ENCODE results near the gene BRD1.

- TF ChIP-seq, protein P1, sequence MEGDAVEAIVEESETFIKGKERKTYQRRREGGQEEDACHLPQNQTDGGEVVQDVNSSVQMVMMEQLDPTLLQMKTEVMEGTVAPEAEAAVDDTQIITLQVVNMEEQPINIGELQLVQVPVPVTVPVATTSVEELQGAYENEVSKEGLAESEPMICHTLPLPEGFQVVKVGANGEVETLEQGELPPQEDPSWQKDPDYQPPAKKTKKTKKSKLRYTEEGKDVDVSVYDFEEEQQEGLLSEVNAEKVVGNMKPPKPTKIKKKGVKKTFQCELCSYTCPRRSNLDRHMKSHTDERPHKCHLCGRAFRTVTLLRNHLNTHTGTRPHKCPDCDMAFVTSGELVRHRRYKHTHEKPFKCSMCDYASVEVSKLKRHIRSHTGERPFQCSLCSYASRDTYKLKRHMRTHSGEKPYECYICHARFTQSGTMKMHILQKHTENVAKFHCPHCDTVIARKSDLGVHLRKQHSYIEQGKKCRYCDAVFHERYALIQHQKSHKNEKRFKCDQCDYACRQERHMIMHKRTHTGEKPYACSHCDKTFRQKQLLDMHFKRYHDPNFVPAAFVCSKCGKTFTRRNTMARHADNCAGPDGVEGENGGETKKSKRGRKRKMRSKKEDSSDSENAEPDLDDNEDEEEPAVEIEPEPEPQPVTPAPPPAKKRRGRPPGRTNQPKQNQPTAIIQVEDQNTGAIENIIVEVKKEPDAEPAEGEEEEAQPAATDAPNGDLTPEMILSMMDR (IDR thresholded peaks at IDR 0.05; ENCODE audit: poor library complexity): no peak
- TF ChIP-seq EZH2 (IDR thresholded peaks at IDR 0.05; ENCODE audit: borderline replicate concordance): no peak
These were observed 54.1 kb downstream of the BRD1 start for GRCh38 chr22:49773531-49773930.
